Lower lobe of right lung (tissue), 2 donors: ENCODE results near the gene ATP6V0A1. TPM values are rescaled to one million over a fixed set of nuclear protein-coding genes. Genes with fewer than 3 reads are reported as not detected.
"Not testable (repeated sequence)": the region's sequence is repeated elsewhere in the genome, so short reads cannot be mapped to it uniquely, and the experiment has no call there.

ENCODE experiments used
- ATAC-seq, 2 donors: fragments of 200-7000 bp; cut with Tn5 transposase; one replicate each; pipeline ENCODE4 v1.9.1; 2020 to 2022; ENCODE audit warnings: mild to moderate bottlenecking in 2 of 2, moderate library complexity in 2 of 2
- DNase-seq: peaks from one replicate; pipeline ENCODE4 v3.0.0-alpha.2; 2020
- H3K27ac ChIP-seq: fragments of 200-600 bp; one replicate; pipeline ENCODE4 v1.8.0; 2022
- H3K27me3 ChIP-seq: fragments of 200-600 bp; one replicate; pipeline ENCODE4 v1.8.0; 2022; ENCODE audit warnings: low read depth
- H3K36me3 ChIP-seq: fragments of 200-600 bp; one replicate; pipeline ENCODE4 v1.8.0; 2022; ENCODE audit warnings: mild to moderate bottlenecking
- H3K4me1 ChIP-seq: fragments of 200-600 bp; one replicate; pipeline ENCODE4 v1.8.0; 2022
- H3K4me3 ChIP-seq: fragments of 200-600 bp; one replicate; pipeline ENCODE4 v1.8.0; 2022; ENCODE audit warnings: mild to moderate bottlenecking
- H3K9me3 ChIP-seq: fragments of 200-600 bp; one replicate; pipeline ENCODE4 v1.8.0; 2022
- intact Hi-C: fragments of 100-400 bp; cut with DNase I; formaldehyde crosslinking; loops from one replicate; pipeline ENCODE4 v1.11.0; 2022
- total RNA-seq: library from RNA; stranded (reverse); fragmentation: NEBNext Ultra II Directional; extraction: Animal tissue kit (Norgen Biotek cat#: 25700); gene quantifications from one replicate; pipeline ENCODE4 v1.2.1, GENCODE V29; 2021
- TF ChIP-seq, protein P1 (sequence below): fragments of 200-600 bp; IDR thresholded peaks from one replicate; pipeline ENCODE4 v1.8.0; 2022; ENCODE audit warnings: antibody characterized with exemption, mild to moderate bottlenecking
- donor health status: DM: no; HTN: yes; CAD: no; lungs with severe emphysema.

ATP6V0A1 gene
- total RNA-seq, 1 donor from 2014 or later = 107 TPM

DNA sequence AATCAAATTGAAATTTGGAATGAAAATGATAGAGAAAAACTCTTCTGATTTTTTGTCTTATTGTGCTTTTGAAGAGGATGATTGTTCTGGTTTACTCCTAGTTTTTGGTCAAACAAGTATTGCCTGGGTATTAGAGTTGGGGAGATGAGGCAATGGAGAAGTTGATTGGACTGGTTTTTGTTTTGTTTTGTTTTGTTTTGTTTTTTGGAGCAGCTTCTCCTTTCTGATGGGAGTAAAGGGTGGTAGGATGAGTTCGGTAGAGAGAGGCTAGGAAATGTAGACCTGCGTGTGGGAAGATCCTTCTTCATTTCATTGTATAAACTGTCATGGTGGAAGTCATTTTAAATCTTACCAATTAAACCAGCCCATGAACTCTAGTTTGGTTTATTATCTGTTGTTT, 17.7 kb downstream of the ATP6V0A1 start:
- no peaks in the 10 kb centered on the region for H3K27me3 ChIP-seq
- TF ChIP-seq, protein P1, sequence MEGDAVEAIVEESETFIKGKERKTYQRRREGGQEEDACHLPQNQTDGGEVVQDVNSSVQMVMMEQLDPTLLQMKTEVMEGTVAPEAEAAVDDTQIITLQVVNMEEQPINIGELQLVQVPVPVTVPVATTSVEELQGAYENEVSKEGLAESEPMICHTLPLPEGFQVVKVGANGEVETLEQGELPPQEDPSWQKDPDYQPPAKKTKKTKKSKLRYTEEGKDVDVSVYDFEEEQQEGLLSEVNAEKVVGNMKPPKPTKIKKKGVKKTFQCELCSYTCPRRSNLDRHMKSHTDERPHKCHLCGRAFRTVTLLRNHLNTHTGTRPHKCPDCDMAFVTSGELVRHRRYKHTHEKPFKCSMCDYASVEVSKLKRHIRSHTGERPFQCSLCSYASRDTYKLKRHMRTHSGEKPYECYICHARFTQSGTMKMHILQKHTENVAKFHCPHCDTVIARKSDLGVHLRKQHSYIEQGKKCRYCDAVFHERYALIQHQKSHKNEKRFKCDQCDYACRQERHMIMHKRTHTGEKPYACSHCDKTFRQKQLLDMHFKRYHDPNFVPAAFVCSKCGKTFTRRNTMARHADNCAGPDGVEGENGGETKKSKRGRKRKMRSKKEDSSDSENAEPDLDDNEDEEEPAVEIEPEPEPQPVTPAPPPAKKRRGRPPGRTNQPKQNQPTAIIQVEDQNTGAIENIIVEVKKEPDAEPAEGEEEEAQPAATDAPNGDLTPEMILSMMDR = no peak
- peaks cover 16% of the 10 kb centered on the region for H3K4me1 ChIP-seq
- H3K27ac ChIP-seq = peak overlapping the region; percentile 44
- ATAC-seq (no peak), DNase-seq (no peak)
- intact Hi-C loops = no loop called here
- no peaks in the 10 kb centered on the region for H3K9me3 ChIP-seq
- H3K36me3 ChIP-seq = peaks cover 78% of the 10 kb centered on the region
- H3K4me3 ChIP-seq = no peak overlapping the region

DNA sequence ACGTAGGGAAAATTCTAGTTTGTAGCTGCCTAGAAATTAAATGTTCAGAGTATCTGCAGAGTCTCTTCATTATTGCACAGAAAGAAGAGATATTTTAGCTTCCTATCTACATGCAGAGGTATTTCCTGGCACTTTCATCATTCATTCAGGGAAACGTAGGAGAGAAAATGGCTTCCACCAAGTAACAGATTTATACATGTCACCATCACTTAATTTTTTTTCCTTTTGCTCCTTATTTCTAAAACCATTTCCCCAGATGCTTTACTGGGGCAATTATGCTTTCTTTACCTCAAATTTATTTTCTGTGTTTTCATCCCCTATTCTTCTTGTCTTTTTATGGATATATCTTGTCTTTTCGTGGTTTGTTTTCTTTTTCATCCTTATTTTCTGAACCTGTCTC, 18.5 kb downstream of the ATP6V0A1 start:
- H3K27ac ChIP-seq = peak overlapping the region; percentile 44
- peaks cover 78% of the 10 kb centered on the region for H3K36me3 ChIP-seq
- TF ChIP-seq, protein P1 = no peak
- no peaks in the 10 kb centered on the region for H3K9me3 ChIP-seq
- H3K4me1 ChIP-seq = peaks cover 16% of the 10 kb centered on the region
- no peaks in the 10 kb centered on the region for H3K27me3 ChIP-seq
- ATAC-seq (no peak), DNase-seq (no peak)
- intact Hi-C loops = no loop called here
- H3K4me3 ChIP-seq = no peak overlapping the region

DNA sequence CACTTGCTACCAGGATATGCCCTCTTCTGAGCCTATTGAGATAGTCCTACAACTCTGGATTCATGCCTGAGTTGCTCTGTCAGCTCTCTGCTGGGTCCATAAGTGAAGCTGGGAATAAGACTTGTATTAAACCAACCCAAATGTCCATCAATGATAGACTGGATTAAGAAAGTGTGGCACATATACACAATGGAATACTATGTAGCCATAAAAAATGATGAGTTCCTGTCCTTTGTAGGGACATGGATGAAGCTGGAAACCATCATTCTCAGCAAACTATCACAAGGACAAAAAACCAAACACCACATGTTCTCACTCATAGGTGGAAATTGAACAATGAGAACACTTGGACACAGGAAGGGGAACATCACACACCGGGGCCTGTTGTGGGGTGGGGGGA, 19.1 kb downstream of the ATP6V0A1 start:
- H3K27ac ChIP-seq, DNase-seq, H3K9me3 ChIP-seq, H3K27me3 ChIP-seq, H3K4me3 ChIP-seq, intact Hi-C loops, ATAC-seq: not testable (repeated sequence)
- Histone ChIP-seq H3K36me3 (peaks cover 78% of the 10 kb centered on the region), H3K4me1 (peaks cover 16% of the 10 kb centered on the region)

DNA sequence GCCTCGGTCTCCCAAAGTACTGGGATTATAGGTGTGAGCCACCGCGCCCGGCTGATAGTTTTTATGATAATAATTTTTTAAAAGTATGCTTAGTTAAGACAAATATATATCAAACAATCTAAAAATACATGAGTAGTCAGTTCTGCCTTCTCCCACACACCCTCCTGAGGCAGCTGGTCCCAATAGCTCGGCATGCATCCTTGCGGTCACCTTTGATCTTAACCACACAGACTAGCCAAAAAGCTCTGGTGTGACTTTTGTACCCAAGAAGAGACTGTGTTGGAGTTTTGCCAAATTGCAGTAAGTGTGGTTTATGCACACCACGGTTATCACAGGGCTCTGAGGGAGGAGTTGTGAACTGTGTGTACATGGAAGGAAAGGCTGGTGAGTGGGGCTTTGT, 25.6 kb downstream of the ATP6V0A1 start:
- no peaks in the 10 kb centered on the region for H3K27me3 ChIP-seq
- peaks cover 98% of the 10 kb centered on the region for H3K36me3 ChIP-seq
- H3K4me3 ChIP-seq = no peak overlapping the region
- H3K4me1 ChIP-seq = no peaks in the 10 kb centered on the region
- H3K27ac ChIP-seq = no peak overlapping the region
- TF ChIP-seq, protein P1 = no peak
- ATAC-seq (peak; percentile 47 to 62), DNase-seq (no peak)
- intact Hi-C loops = no loop called here
- no peaks in the 10 kb centered on the region for H3K9me3 ChIP-seq

DNA sequence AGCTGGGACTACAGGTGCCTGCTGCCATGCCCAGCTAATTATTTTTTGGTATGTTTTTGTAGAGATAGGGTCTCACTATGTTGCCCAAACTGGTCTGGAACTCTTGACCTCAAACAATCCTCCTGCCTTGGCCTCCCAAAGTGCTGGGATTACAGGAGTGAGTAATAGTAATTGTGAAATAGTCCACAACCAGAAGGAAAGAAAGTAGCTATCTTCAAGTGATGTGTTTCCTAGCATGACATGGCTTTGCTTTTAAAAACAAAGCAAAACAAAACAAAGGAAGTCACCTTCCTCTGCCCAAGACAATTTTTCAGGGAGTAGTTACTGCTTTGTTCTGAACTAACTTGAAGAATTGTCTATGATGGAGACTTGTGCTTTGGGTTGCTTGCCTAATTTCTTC, 27.0 kb downstream of the ATP6V0A1 start:
- no peak for DNase-seq
- TF ChIP-seq, protein P1 = no peak
- no peak for ATAC-seq
- H3K9me3 ChIP-seq = no peaks in the 10 kb centered on the region
- H3K36me3 ChIP-seq = peaks cover 99% of the 10 kb centered on the region
- no peak overlapping the region for H3K27ac ChIP-seq
- no peaks in the 10 kb centered on the region for H3K27me3 ChIP-seq
- intact Hi-C loops = no loop called here
- no peaks in the 10 kb centered on the region for H3K4me1 ChIP-seq
- no peak overlapping the region for H3K4me3 ChIP-seq

DNA sequence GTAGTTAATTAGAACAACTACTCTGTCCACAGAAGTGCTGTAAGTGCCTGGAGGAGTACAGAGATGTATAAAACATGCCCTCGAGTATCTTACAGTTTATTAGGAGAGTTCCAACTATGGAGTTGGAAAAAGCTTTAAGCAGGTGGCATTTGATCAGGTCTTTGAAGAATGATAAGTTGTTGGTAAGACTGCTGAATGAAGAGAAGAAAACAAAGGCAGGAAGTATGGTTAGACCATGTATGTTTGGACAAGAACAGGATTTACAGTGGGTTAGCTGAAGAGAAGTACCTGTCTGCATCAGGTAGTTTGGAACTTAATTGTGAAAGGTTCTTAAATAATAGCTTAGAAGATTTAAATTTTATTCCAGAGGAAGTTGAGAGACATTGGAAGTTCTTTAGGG, 29.4 kb downstream of the ATP6V0A1 start:
- Histone ChIP-seq H3K27me3 (no peaks in the 10 kb centered on the region), H3K9me3 (no peaks in the 10 kb centered on the region), H3K36me3 (peaks cover 99% of the 10 kb centered on the region), H3K4me1 (no peaks in the 10 kb centered on the region), H3K4me3 (no peak overlapping the region), H3K27ac (no peak overlapping the region)
- DNase-seq (no peak), ATAC-seq (no peak)
- intact Hi-C loops = no loop called here
- TF ChIP-seq, protein P1 = no peak
